KMS-11 (cell line): ENCODE measurements around the gene STARD5.

Experiments used
- H2AFZ ChIP-seq: fragments of 200-600 bp; sonication (generic); 2 replicates; pipeline ENCODE4 v1.6.1; 2016; ENCODE audit warnings: antibody characterized with exemption, mixed run types, low read depth
- H3K27ac ChIP-seq: fragments of 200-600 bp; sonication (generic); 2 replicates; pipeline ENCODE4 v1.6.1; 2016; ENCODE audit warnings: mild to moderate bottlenecking, mixed run types
- H3K27me3 ChIP-seq: fragments of 200-600 bp; sonication (generic); 2 replicates; pipeline ENCODE4 v1.6.1; 2017; ENCODE audit warnings: mild to moderate bottlenecking, low read depth, mixed run types, moderate library complexity; ENCODE audit not compliant: insufficient read depth
- H3K36me3 ChIP-seq: fragments of 200-600 bp; sonication (generic); 2 replicates; pipeline ENCODE4 v1.6.1; 2017; ENCODE audit warnings: mild to moderate bottlenecking, mixed run types; ENCODE audit not compliant: insufficient read depth
- H3K4me1 ChIP-seq: fragments of 200-600 bp; sonication (generic); 2 replicates; pipeline ENCODE4 v1.6.1; 2016; ENCODE audit warnings: mild to moderate bottlenecking, low read depth, mixed run types; ENCODE audit not compliant: poor library complexity, severe bottlenecking
- H3K4me2 ChIP-seq: fragments of 200-600 bp; sonication (generic); 2 replicates; pipeline ENCODE4 v1.7.0; 2016; ENCODE audit warnings: mild to moderate bottlenecking, mixed run types
- H3K4me3 ChIP-seq: fragments of 200-600 bp; sonication (generic); IDR thresholded peaks from 2 replicates; pipeline ENCODE4 v1.6.1; 2017; ENCODE audit warnings: low read depth, low read length, mixed read lengths; ENCODE audit not compliant: insufficient read depth
- H3K79me2 ChIP-seq: fragments of 200-600 bp; sonication (generic); 2 replicates; pipeline ENCODE4 v1.6.1; 2016; ENCODE audit warnings: low read depth, mixed run types; ENCODE audit not compliant: insufficient read depth
- H3K9ac ChIP-seq: fragments of 200-600 bp; sonication (generic); 2 replicates; pipeline ENCODE4 v1.6.1; 2016; ENCODE audit warnings: mild to moderate bottlenecking, mixed run types
- H4K20me1 ChIP-seq: fragments of 200-600 bp; sonication (generic); 2 replicates; pipeline ENCODE4 v1.6.1; 2016; ENCODE audit warnings: mild to moderate bottlenecking, mixed run types; ENCODE audit not compliant: insufficient read depth
- TF ChIP-seq, protein P1 (sequence below): fragments of 200-600 bp; sonication (generic); conservative IDR thresholded peaks from 2 replicates; pipeline ENCODE4 v1.6.1; 2017; ENCODE audit warnings: low read depth, mild to moderate bottlenecking, antibody characterized with exemption, low read length, moderate library complexity, mixed read lengths

Gene STARD5

GRCh38 chr15:81363276-81363675 lies 39.3 kb upstream of the STARD5 start:
- no peaks in the 10 kb centered on the region for H3K79me2 ChIP-seq
- H3K4me1 ChIP-seq, result no peaks in the 10 kb centered on the region
- H3K4me2 ChIP-seq, result no peak overlapping the region
- no peak overlapping the region for H2AFZ ChIP-seq
- H3K27ac ChIP-seq, result no peak overlapping the region
- no peak overlapping the region for H3K4me3 ChIP-seq
- no peaks in the 10 kb centered on the region for H3K36me3 ChIP-seq
- H3K9ac ChIP-seq, result no peak overlapping the region
- TF ChIP-seq, protein P1, sequence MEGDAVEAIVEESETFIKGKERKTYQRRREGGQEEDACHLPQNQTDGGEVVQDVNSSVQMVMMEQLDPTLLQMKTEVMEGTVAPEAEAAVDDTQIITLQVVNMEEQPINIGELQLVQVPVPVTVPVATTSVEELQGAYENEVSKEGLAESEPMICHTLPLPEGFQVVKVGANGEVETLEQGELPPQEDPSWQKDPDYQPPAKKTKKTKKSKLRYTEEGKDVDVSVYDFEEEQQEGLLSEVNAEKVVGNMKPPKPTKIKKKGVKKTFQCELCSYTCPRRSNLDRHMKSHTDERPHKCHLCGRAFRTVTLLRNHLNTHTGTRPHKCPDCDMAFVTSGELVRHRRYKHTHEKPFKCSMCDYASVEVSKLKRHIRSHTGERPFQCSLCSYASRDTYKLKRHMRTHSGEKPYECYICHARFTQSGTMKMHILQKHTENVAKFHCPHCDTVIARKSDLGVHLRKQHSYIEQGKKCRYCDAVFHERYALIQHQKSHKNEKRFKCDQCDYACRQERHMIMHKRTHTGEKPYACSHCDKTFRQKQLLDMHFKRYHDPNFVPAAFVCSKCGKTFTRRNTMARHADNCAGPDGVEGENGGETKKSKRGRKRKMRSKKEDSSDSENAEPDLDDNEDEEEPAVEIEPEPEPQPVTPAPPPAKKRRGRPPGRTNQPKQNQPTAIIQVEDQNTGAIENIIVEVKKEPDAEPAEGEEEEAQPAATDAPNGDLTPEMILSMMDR, result no peak
- H4K20me1 ChIP-seq, result no peaks in the 10 kb centered on the region
- no peaks in the 10 kb centered on the region for H3K27me3 ChIP-seq

- Histone ChIP-seq H3K27ac (no peak overlapping the region), H3K4me1 (no peaks in the 10 kb centered on the region), H3K4me3 (no peak overlapping the region), H4K20me1 (no peaks in the 10 kb centered on the region), H3K9ac (no peak overlapping the region), H3K4me2 (no peak overlapping the region), H3K79me2 (no peaks in the 10 kb centered on the region), H3K36me3 (no peaks in the 10 kb centered on the region), H2AFZ (no peak overlapping the region), H3K27me3 (no peaks in the 10 kb centered on the region)
- TF ChIP-seq, protein P1, result no peak
Observed at GRCh38 chr15:81362790-81363189, 38.8 kb upstream of the STARD5 start.

DNA sequence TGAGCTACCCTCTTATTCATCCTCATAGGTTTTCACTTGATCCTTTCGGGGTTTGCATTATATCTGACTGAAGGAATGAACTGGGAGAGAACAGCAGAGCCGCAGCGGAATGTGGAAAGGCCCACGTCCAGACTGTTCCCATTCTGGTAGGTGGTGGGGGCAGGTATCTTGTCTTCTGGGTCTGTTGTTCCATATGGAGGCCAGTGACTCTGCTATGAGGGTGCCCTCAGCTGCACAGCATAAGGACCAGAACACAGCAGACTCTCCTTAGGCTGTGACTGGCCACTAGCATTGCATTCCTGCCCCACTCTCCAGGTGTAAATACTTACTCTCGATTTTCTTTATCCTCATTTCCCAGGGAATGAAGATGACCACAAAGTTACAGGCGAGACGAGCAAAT lies 38.0 kb upstream of the STARD5 start:
- Histone ChIP-seq H3K36me3 (no peaks in the 10 kb centered on the region), H3K4me2 (no peak overlapping the region), H3K79me2 (no peaks in the 10 kb centered on the region), H4K20me1 (no peaks in the 10 kb centered on the region), H3K27me3 (no peaks in the 10 kb centered on the region), H3K27ac (no peak overlapping the region), H3K9ac (no peak overlapping the region), H2AFZ (no peak overlapping the region), H3K4me1 (no peaks in the 10 kb centered on the region), H3K4me3 (no peak overlapping the region)
- TF ChIP-seq, protein P1, result no peak

DNA sequence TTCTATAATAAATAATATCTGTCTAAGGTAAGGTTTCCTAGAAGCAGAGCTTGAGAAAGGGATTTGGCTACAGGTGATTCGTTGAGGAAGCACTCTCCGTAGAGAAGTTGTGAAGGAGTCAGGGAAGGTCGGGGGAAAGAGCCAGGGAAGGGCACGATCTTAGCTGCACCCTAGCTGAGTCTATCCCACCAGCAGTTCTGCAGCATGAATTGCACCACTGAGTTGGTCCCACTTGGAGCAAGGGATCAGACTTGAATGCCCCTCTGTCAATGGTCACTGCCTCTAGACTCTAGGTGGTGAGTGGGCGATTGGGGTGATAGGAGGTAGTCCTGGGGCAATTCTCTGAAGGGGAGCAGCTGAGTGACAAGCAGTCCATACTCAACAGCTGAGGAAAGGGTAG lies 36.5 kb upstream of the STARD5 start:
- Histone ChIP-seq H3K4me3 (no peak overlapping the region), H3K27me3 (no peaks in the 10 kb centered on the region), H3K9ac (no peak overlapping the region), H3K27ac (no peak overlapping the region), H4K20me1 (no peaks in the 10 kb centered on the region), H3K4me1 (no peaks in the 10 kb centered on the region), H3K36me3 (no peaks in the 10 kb centered on the region), H2AFZ (no peak overlapping the region), H3K79me2 (no peaks in the 10 kb centered on the region), H3K4me2 (no peak overlapping the region)
- TF ChIP-seq, protein P1, result no peak
